HEK293 (cell line): ENCODE data around the gene PWWP2B.

Experiments
- CTCF ChIA-PET: fragments of 350-600 bp; formaldehyde crosslinking; extraction: SDS; loops from one replicate; lab custom pipeline; 2021; ENCODE audit warnings: antibody characterized with exemption; lab: Yijun Ruan, JAX
- POLR2A ChIA-PET: fragments of 300-600 bp; formaldehyde crosslinking; extraction: SDS; loops from one replicate; lab custom pipeline; 2020; ENCODE audit warnings: antibody characterized with exemption, inconsistent platforms; lab: Yijun Ruan, JAX
- H3K27ac ChIP-seq: fragments of 200-500 bp; sonication (Bioruptor generic); 2 replicates; pipeline ENCODE4 v1.5.1; 2014; ENCODE audit warnings: low read depth, low read length, control low read depth, inconsistent platforms; ENCODE audit errors: extremely low read depth
- H3K36me3 ChIP-seq, 2 experiments: fragments of 200-500 bp in 1 of 2; sonication (Bioruptor generic) in 1 of 2; 1 replicate in 1 of 2; 2 replicates in 1 of 2; pipeline ENCODE4 v1.5.1; 2014 to 2017; ENCODE audit warnings: inconsistent platforms in 2 of 2, low read length in 2 of 2; ENCODE audit not compliant: control insufficient read depth in 2 of 2, insufficient read depth in 1 of 2
- H3K4me1 ChIP-seq: fragments of 200-500 bp; sonication (Bioruptor generic); 2 replicates; pipeline ENCODE4 v1.5.1; 2014; ENCODE audit warnings: mild to moderate bottlenecking, low read length, inconsistent platforms; ENCODE audit not compliant: control insufficient read depth, insufficient read depth
- H3K4me3 ChIP-seq: 2 replicates; pipeline ENCODE4 v1.5.1; 2011; ENCODE audit warnings: low read depth, mild to moderate bottlenecking, control low read depth, low read length, moderate library complexity
- H3K9me3 ChIP-seq: fragments of 200-500 bp; sonication (Bioruptor generic); 2 replicates; pipeline ENCODE4 v1.5.1; 2014; ENCODE audit warnings: low read depth, low read length, inconsistent platforms; ENCODE audit not compliant: control insufficient read depth, insufficient read depth
- EGR2 ChIP-seq: fragments of 450-650 bp; formaldehyde crosslinking; IDR thresholded peaks from 2 replicates; pipeline ENCODE4 v1.5.1; 2016; ENCODE audit warnings: low read depth, missing biosample characterization, missing genetic modification characterization
- GFI1B ChIP-seq: fragments of 450-650 bp; formaldehyde crosslinking; IDR thresholded peaks from 2 replicates; pipeline ENCODE4 v1.5.1; 2016; ENCODE audit warnings: missing biosample characterization, missing genetic modification characterization
- ZNF341 ChIP-seq: fragments of 450-650 bp; formaldehyde crosslinking; IDR thresholded peaks from 2 replicates; pipeline ENCODE4; 2016; ENCODE audit warnings: low read depth, missing biosample characterization, missing genetic modification characterization
- ZNF37A ChIP-seq: fragments of 450-650 bp; IDR thresholded peaks from 2 replicates; pipeline ENCODE4 v1.5.1; 2018; ENCODE audit warnings: missing biosample characterization, missing genetic modification characterization
- ZNF473 ChIP-seq: fragments of 450-650 bp; formaldehyde crosslinking; IDR thresholded peaks from 2 replicates; pipeline ENCODE4 v1.5.1; 2017; ENCODE audit warnings: missing biosample characterization, missing genetic modification characterization
- ZNF76 ChIP-seq: fragments of 450-650 bp; formaldehyde crosslinking; IDR thresholded peaks from 2 replicates; pipeline ENCODE4; 2016; ENCODE audit warnings: low read depth, missing biosample characterization, missing genetic modification characterization, borderline replicate concordance
- ZNF830 ChIP-seq: fragments of 450-650 bp; IDR thresholded peaks from 2 replicates; pipeline ENCODE4 v1.5.0; 2018; ENCODE audit warnings: missing biosample characterization, missing genetic modification characterization, low read depth, mild to moderate bottlenecking, moderate library complexity
- TF ChIP-seq, protein P1 (sequence below): fragments of 450-650 bp; formaldehyde crosslinking; IDR thresholded peaks from 2 replicates; pipeline ENCODE4 v1.5.1; 2017; ENCODE audit warnings: missing biosample characterization, missing genetic modification characterization
- TF ChIP-seq, protein P2 (sequence below): fragments of 450-650 bp; IDR thresholded peaks from 2 replicates; pipeline ENCODE4 v1.5.1; 2018; ENCODE audit warnings: missing biosample characterization, missing genetic modification characterization
- TF ChIP-seq, protein P3 (sequence below): fragments of 450-650 bp; formaldehyde crosslinking; IDR thresholded peaks from 2 replicates; pipeline ENCODE4 v1.5.1; 2016; ENCODE audit warnings: missing biosample characterization, missing genetic modification characterization
- TF ChIP-seq, protein P4 (sequence below): sonication (generic); formaldehyde crosslinking; IDR thresholded peaks from 2 replicates; pipeline ENCODE4 v1.8.1; 2022; ENCODE audit warnings: mild to moderate bottlenecking, moderate library complexity, missing genetic modification reagents

Gene PWWP2B

GRCh38 chr10:132466520-132467463 lies 69.8 kb downstream of the PWWP2B start:
- ChIA-PET POLR2A (no interaction called here), CTCF (interaction anchor here (0.6 kb wide), 1 partner anchor 472 kb away, joined by 3 read pairs; no protein-coding TSS in a partner anchor)
- no peaks in the 10 kb centered on the region for H3K36me3 ChIP-seq
- H3K27ac ChIP-seq: no peak overlapping the region
- H3K4me3 ChIP-seq: no peak overlapping the region
- H3K9me3 ChIP-seq: no peaks in the 10 kb centered on the region
- TF ChIP-seq EGR2 (tag by site-specific recombination) (no peak), ZNF830 (no peak), ZNF473 (tag by site-specific recombination) (no peak), ZNF341 (tag by site-specific recombination) (no peak), GFI1B (tag by site-specific recombination) (no peak), ZNF76 (tag by site-specific recombination) (no peak), ZNF37A (tag by site-specific recombination) (no peak)
- TF ChIP-seq, protein P1, sequence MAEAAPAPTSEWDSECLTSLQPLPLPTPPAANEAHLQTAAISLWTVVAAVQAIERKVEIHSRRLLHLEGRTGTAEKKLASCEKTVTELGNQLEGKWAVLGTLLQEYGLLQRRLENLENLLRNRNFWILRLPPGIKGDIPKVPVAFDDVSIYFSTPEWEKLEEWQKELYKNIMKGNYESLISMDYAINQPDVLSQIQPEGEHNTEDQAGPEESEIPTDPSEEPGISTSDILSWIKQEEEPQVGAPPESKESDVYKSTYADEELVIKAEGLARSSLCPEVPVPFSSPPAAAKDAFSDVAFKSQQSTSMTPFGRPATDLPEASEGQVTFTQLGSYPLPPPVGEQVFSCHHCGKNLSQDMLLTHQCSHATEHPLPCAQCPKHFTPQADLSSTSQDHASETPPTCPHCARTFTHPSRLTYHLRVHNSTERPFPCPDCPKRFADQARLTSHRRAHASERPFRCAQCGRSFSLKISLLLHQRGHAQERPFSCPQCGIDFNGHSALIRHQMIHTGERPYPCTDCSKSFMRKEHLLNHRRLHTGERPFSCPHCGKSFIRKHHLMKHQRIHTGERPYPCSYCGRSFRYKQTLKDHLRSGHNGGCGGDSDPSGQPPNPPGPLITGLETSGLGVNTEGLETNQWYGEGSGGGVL: no peak
- TF ChIP-seq, protein P2, sequence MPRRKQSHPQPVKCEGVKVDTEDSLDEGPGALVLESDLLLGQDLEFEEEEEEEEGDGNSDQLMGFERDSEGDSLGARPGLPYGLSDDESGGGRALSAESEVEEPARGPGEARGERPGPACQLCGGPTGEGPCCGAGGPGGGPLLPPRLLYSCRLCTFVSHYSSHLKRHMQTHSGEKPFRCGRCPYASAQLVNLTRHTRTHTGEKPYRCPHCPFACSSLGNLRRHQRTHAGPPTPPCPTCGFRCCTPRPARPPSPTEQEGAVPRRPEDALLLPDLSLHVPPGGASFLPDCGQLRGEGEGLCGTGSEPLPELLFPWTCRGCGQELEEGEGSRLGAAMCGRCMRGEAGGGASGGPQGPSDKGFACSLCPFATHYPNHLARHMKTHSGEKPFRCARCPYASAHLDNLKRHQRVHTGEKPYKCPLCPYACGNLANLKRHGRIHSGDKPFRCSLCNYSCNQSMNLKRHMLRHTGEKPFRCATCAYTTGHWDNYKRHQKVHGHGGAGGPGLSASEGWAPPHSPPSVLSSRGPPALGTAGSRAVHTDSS: no peak
- TF ChIP-seq, protein P3, sequence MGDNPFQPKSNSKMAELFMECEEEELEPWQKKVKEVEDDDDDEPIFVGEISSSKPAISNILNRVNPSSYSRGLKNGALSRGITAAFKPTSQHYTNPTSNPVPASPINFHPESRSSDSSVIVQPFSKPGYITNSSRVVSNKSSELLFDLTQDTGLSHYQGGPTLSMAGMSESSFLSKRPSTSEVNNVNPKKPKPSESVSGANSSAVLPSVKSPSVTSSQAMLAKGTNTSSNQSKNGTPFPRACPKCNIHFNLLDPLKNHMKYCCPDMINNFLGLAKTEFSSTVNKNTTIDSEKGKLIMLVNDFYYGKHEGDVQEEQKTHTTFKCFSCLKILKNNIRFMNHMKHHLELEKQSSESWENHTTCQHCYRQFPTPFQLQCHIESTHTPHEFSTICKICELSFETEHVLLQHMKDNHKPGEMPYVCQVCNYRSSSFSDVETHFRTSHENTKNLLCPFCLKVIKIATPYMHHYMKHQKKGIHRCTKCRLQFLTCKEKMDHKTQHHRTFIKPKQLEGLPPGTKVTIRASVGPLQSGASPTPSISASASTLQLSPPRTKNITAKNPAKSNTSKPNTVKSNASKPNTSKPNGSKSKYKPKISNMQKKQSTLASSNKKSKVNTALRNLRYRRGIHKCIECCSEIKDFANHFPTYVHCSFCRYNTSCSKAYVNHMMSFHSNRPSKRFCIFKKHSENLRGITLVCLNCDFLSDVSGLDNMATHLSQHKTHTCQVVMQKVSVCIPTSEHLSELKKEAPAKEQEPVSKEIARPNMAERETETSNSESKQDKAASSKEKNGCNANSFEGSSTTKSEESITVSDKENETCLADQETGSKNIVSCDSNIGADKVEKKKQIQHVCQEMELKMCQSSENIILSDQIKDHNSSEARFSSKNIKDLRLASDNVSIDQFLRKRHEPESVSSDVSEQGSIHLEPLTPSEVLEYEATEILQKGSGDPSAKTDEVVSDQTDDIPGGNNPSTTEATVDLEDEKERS (tag by site-specific recombination): no peak
- TF ChIP-seq, protein P4, sequence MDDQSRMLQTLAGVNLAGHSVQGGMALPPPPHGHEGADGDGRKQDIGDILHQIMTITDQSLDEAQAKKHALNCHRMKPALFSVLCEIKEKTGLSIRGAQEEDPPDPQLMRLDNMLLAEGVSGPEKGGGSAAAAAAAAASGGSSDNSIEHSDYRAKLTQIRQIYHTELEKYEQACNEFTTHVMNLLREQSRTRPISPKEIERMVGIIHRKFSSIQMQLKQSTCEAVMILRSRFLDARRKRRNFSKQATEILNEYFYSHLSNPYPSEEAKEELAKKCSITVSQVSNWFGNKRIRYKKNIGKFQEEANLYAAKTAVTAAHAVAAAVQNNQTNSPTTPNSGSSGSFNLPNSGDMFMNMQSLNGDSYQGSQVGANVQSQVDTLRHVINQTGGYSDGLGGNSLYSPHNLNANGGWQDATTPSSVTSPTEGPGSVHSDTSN: no peak
- H3K4me1 ChIP-seq: no peaks in the 10 kb centered on the region
